K562 (cell line): Measurements from ENCODE around the gene THAP5. TPM values are rescaled to one million over a fixed set of nuclear protein-coding genes. Genes with fewer than 3 reads are reported as not detected.

ENCODE experiments used
- CREB3 ChIP-seq: fragments of 450-650 bp; conservative IDR thresholded peaks from 2 replicates; pipeline ENCODE4 v1.6.1; 2016; ENCODE audit warnings: missing genetic modification characterization, low read depth, mild to moderate bottlenecking, missing compliant biosample characterization, moderate library complexity
- DDX20 ChIP-seq: fragments of 450-650 bp; IDR thresholded peaks from 2 replicates; pipeline ENCODE4 v1.6.1; 2016; ENCODE audit warnings: missing genetic modification characterization, low read depth, mild to moderate bottlenecking, missing compliant biosample characterization, moderate library complexity
- ETV6 ChIP-seq, 3 experiments: fragments of 150-350 bp in 1 of 3; sonication (generic) in 1 of 3; formaldehyde crosslinking in 1 of 3; IDR thresholded peaks; 2 replicates each; pipeline versions ENCODE4 v1.6.1 to v1.8.0; 2014 to 2022; ENCODE audit warnings: borderline replicate concordance in 2 of 3, low read depth in 2 of 3, antibody characterized with exemption in 1 of 3, low read length in 1 of 3, mild to moderate bottlenecking in 1 of 3, missing genetic modification reagents in 1 of 3
- GATA2 ChIP-seq: sonication (generic); formaldehyde crosslinking; IDR thresholded peaks from 2 replicates; pipeline ENCODE4 v1.4.0; 2020; ENCODE audit warnings: mild to moderate bottlenecking, missing genetic modification reagents
- GTF2E2 ChIP-seq: fragments of 200-800 bp; sonication (Bioruptor generic); IDR thresholded peaks from 2 replicates; pipeline ENCODE4 v1.6.1; 2016; ENCODE audit warnings: missing genetic modification characterization, missing compliant biosample characterization
- KAT7 ChIP-seq: sonication (generic); formaldehyde crosslinking; IDR thresholded peaks from 2 replicates; pipeline ENCODE4 v1.8.0; 2022; ENCODE audit warnings: missing genetic modification reagents, mild to moderate bottlenecking, borderline replicate concordance
- KAT8 ChIP-seq: fragments of 450-650 bp; IDR thresholded peaks from 2 replicates; pipeline ENCODE4 v1.6.1; 2016; ENCODE audit warnings: low read depth, mild to moderate bottlenecking
- LEF1 ChIP-seq: fragments of 450-650 bp; IDR thresholded peaks from 2 replicates; pipeline ENCODE4 v1.6.1; 2016; ENCODE audit warnings: mild to moderate bottlenecking
- MYC ChIP-seq, 2 experiments: fragments of 250-450 bp in 1 of 2; sonication (Bioruptor Pico) in 1 of 2; IDR thresholded peaks; 2 replicates each; pipeline versions ENCODE4 v1.5.1 to v1.6.1; 2012 to 2021; ENCODE audit warnings: low read depth in 2 of 2, borderline replicate concordance in 1 of 2, improper control_type of control experiment in 1 of 2, low read length in 1 of 2, mild to moderate bottlenecking in 1 of 2, moderate library complexity in 1 of 2
- NCOR1 ChIP-seq: fragments of 450-650 bp; IDR thresholded peaks from 2 replicates; pipeline ENCODE4 v1.6.1; 2016; ENCODE audit warnings: mild to moderate bottlenecking, moderate library complexity
- PHF20 ChIP-seq: fragments of 450-650 bp; IDR thresholded peaks from 2 replicates; pipeline ENCODE4 v1.6.1; 2018; ENCODE audit not compliant: partially characterized antibody
- POLR2H ChIP-seq: IDR thresholded peaks from 2 replicates; pipeline ENCODE4 v1.6.1; 2016; ENCODE audit warnings: missing genetic modification characterization, low read depth, mild to moderate bottlenecking, control low read depth, missing compliant biosample characterization, moderate library complexity
- RBFOX2 ChIP-seq: fragments of 200-400 bp; formaldehyde crosslinking; IDR thresholded peaks from 2 replicates; pipeline ENCODE4 v1.6.1; 2017; ENCODE audit warnings: low read depth, mild to moderate bottlenecking, low read length, moderate library complexity
- SAFB ChIP-seq: fragments of 200-400 bp; formaldehyde crosslinking; IDR thresholded peaks from 2 replicates; pipeline ENCODE4 v1.6.1; 2017; ENCODE audit warnings: low read depth, low read length, borderline replicate concordance
- STAT5A ChIP-seq: IDR thresholded peaks from 2 replicates; pipeline ENCODE4 v1.6.1; 2012; ENCODE audit warnings: low read length, inconsistent platforms, borderline replicate concordance
- TBL1XR1 ChIP-seq, 2 experiments: IDR thresholded peaks; 2 replicates each; pipeline ENCODE4 v1.6.1; 2012; ENCODE audit warnings: improper control_type of control experiment in 2 of 2, low read length in 2 of 2, mild to moderate bottlenecking in 1 of 2
- TBP ChIP-seq: optimal IDR thresholded peaks from 2 replicates; pipeline ENCODE3; 2011; ENCODE audit warnings: low read depth, low read length, improper control_type of control experiment
- THRB ChIP-seq: fragments of 450-650 bp; formaldehyde crosslinking; conservative IDR thresholded peaks from 2 replicates; pipeline ENCODE4 v1.4.0; 2022; ENCODE audit warnings: mild to moderate bottlenecking, missing genetic modification characterization
- ZNF124 ChIP-seq: sonication (generic); formaldehyde crosslinking; IDR thresholded peaks from 2 replicates; pipeline ENCODE4 v1.8.1; 2022; ENCODE audit warnings: missing genetic modification reagents
- ZNF311 ChIP-seq: fragments of 250-450 bp; sonication (Bioruptor Pico); IDR thresholded peaks from 2 replicates; pipeline ENCODE4 v1.4.0; 2020; ENCODE audit warnings: mild to moderate bottlenecking, moderate library complexity
- ZNF384 ChIP-seq: IDR thresholded peaks from 2 replicates; pipeline ENCODE4 v1.6.1; 2012; ENCODE audit warnings: low read depth, low read length, improper control_type of control experiment
- ZNF518B ChIP-seq: fragments of 250-450 bp; sonication (Bioruptor Pico); IDR thresholded peaks from 2 replicates; pipeline ENCODE4 v1.5.0; 2021; ENCODE audit warnings: mild to moderate bottlenecking, moderate library complexity
- ZNF589 ChIP-seq: fragments of 200-800 bp; sonication (Bioruptor generic); IDR thresholded peaks from 2 replicates; pipeline ENCODE4 v1.6.1; 2016; ENCODE audit warnings: low read depth, missing genetic modification characterization, missing compliant biosample characterization
- polyA plus RNA-seq, 8 experiments: library from polyadenylated mRNA; depleted of rRNA in 4 of 8; stranded (reverse) in 5 of 8; unstranded in 3 of 8; fragments of >200 nt; fragmentation: Nextera tagmentation in 2 of 8; fragmentation: Illumina TruSeq in 1 of 8; extraction: Ambion mirVana in 2 of 8; extraction: Trizol in 1 of 8; gene quantifications; 2 replicates each; pipeline versions ENCODE4 v1.2.1 to v1.2.3, GENCODE V29; 2011 to 2014; ENCODE audit warnings: inconsistent platforms in 1 of 8, missing spikeins in 1 of 8
- total RNA-seq, 7 experiments: library from RNA; depleted of rRNA in 6 of 7; stranded (reverse); fragments of >200 nt in 6 of 7; fragmentation: Illumina TruSeq in 2 of 7; extraction: Trizol in 2 of 7; gene quantifications; 2 replicates each; pipeline versions ENCODE4 v1.2.1 to v1.2.3, GENCODE V29; 2011 to 2021; ENCODE audit warnings: low replicate concordance in 1 of 7

The THAP5 gene
- total and polyA plus RNA-seq, 9 of the 15 experiments (the other 6 are each of a cell fraction or from before 2014, with no cell fraction given) = 16.5 to 58.1 (median 28.2) TPM

- 0 out of 2 replicates have a peak, but pooled peaks have one; percentile 12 for TF ChIP-seq NCOR1
- TF ChIP-seq PHF20 = peak; percentile 12
- no peak for TF ChIP-seq STAT5A
- TF ChIP-seq MYC (IDR thresholded peaks at IDR 0.05; ENCODE audit: low read depth, low read length) = no peak
- TF ChIP-seq MYC (CRISPR knock-in tag; IDR thresholded peaks at IDR 0.05; ENCODE audit: borderline replicate concordance, low read depth) = no peak
- TF ChIP-seq RBFOX2 = no peak
- no peak for TF ChIP-seq SAFB
- peak; percentile 80; the same call in 1 of the 2 replicates for TF ChIP-seq KAT7 (CRISPR knock-in tag)
- TF ChIP-seq THRB (CRISPR knock-in tag) = no peak
- TF ChIP-seq TBL1XR1 (IDR thresholded peaks at IDR 0.05; ENCODE audit: low read length in 2 of 2) = no peak
- no peak for TF ChIP-seq POLR2H (tag)
- no peak for TF ChIP-seq ZNF124 (CRISPR knock-in tag)
- TF ChIP-seq ETV6 (IDR thresholded peaks at IDR 0.05; ENCODE audit: borderline replicate concordance in 1 of 2, low read depth in 2 of 2, low read length in 1 of 2) = no peak
- TF ChIP-seq ETV6 (CRISPR knock-in tag; IDR thresholded peaks at IDR 0.05; ENCODE audit: borderline replicate concordance) = no peak
- no peak for TF ChIP-seq ZNF384
- 0 out of 2 replicates have a peak, but pooled peaks have one; percentile 16 for TF ChIP-seq ZNF589 (CRISPR knock-in tag)
- TF ChIP-seq GATA2 = no peak
- no peak for TF ChIP-seq CREB3
- TF ChIP-seq TBP = no peak
- peak; percentile 38 for TF ChIP-seq GTF2E2 (tag)
- peak; percentile 22; the same call in 1 of the 2 replicates for TF ChIP-seq DDX20 (tag)
- no peak; the same call in 1 of the 2 replicates for TF ChIP-seq LEF1
- no peak for TF ChIP-seq ZNF311 (CRISPR knock-in tag)
- no peak for TF ChIP-seq KAT8
- no peak for TF ChIP-seq ZNF518B
Observed at GRCh38 chr7:108526768-108527017, 42.8 kb downstream of the THAP5 start (continued).
